Panc1 (cell line): ENCODE data around the gene ST3GAL2.

Experiments used
- POLR2AphosphoS5 ChIP-seq: IDR thresholded peaks from 2 replicates; pipeline ENCODE4 v1.6.1; 2012; ENCODE audit warnings: mild to moderate bottlenecking, low read depth, low read length, moderate library complexity
- SIN3A ChIP-seq: IDR thresholded peaks from 2 replicates; pipeline ENCODE4 v1.6.1; 2012; ENCODE audit warnings: low read depth, mild to moderate bottlenecking, low read length, moderate library complexity, borderline replicate concordance; ENCODE audit not compliant: insufficient read depth
- TCF7L2 ChIP-seq: IDR thresholded peaks from 2 replicates; pipeline ENCODE4 v1.6.1; 2011; ENCODE audit warnings: mild to moderate bottlenecking, low read depth, low read length, inconsistent platforms
- TF ChIP-seq, protein P1 (sequence below): fragments of 450-650 bp; IDR thresholded peaks from 2 replicates; pipeline ENCODE4 v1.5.1; 2017; ENCODE audit warnings: mild to moderate bottlenecking
- TF ChIP-seq, protein P2 (sequence below), 2 experiments: IDR thresholded peaks; 2 replicates each; pipeline ENCODE4 v1.6.1; 2011 to 2012; ENCODE audit warnings: low read depth in 2 of 2, control low read depth in 1 of 2, low read length in 1 of 2, mild to moderate bottlenecking in 1 of 2, moderate library complexity in 1 of 2; ENCODE audit not compliant: insufficient read depth in 1 of 2

DNA sequence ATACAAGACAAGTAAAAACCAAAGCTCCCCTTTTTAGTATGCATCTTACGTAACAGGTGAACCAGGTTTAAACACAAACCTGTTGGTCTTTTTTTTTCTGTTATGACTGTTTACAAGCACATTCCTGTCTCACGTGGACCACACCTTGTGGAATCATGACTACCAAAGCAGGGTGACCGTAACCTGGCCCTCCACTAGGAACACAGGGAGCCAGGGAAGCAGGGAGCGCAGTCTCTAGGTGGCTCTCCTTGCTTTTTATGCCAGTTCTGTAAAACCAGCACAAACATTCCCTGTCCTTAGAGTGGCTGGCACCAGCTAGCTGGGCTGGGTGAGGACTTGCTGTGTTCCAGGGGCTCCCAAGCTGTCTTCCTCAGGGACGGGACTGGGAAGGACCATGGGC lies 48.1 kb downstream of the ST3GAL2 start:
- TF ChIP-seq, protein P1, sequence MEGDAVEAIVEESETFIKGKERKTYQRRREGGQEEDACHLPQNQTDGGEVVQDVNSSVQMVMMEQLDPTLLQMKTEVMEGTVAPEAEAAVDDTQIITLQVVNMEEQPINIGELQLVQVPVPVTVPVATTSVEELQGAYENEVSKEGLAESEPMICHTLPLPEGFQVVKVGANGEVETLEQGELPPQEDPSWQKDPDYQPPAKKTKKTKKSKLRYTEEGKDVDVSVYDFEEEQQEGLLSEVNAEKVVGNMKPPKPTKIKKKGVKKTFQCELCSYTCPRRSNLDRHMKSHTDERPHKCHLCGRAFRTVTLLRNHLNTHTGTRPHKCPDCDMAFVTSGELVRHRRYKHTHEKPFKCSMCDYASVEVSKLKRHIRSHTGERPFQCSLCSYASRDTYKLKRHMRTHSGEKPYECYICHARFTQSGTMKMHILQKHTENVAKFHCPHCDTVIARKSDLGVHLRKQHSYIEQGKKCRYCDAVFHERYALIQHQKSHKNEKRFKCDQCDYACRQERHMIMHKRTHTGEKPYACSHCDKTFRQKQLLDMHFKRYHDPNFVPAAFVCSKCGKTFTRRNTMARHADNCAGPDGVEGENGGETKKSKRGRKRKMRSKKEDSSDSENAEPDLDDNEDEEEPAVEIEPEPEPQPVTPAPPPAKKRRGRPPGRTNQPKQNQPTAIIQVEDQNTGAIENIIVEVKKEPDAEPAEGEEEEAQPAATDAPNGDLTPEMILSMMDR: no peak
- TF ChIP-seq POLR2AphosphoS5 (no peak), TCF7L2 (no peak), SIN3A (no peak)
- TF ChIP-seq, protein P2, sequence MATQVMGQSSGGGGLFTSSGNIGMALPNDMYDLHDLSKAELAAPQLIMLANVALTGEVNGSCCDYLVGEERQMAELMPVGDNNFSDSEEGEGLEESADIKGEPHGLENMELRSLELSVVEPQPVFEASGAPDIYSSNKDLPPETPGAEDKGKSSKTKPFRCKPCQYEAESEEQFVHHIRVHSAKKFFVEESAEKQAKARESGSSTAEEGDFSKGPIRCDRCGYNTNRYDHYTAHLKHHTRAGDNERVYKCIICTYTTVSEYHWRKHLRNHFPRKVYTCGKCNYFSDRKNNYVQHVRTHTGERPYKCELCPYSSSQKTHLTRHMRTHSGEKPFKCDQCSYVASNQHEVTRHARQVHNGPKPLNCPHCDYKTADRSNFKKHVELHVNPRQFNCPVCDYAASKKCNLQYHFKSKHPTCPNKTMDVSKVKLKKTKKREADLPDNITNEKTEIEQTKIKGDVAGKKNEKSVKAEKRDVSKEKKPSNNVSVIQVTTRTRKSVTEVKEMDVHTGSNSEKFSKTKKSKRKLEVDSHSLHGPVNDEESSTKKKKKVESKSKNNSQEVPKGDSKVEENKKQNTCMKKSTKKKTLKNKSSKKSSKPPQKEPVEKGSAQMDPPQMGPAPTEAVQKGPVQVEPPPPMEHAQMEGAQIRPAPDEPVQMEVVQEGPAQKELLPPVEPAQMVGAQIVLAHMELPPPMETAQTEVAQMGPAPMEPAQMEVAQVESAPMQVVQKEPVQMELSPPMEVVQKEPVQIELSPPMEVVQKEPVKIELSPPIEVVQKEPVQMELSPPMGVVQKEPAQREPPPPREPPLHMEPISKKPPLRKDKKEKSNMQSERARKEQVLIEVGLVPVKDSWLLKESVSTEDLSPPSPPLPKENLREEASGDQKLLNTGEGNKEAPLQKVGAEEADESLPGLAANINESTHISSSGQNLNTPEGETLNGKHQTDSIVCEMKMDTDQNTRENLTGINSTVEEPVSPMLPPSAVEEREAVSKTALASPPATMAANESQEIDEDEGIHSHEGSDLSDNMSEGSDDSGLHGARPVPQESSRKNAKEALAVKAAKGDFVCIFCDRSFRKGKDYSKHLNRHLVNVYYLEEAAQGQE (IDR thresholded peaks at IDR 0.05; ENCODE audit: insufficient read depth in 1 of 2, low read depth in 2 of 2, low read length in 1 of 2): no peak
